Endodermal cell (in vitro differentiated cells): ENCODE results near the gene FADS2. TPM values are rescaled to one million over a fixed set of nuclear protein-coding genes. Genes with fewer than 3 reads are reported as not detected.

Experiments used
- DNase-seq: peaks from one replicate; pipeline ENCODE4 v3.0.0-alpha.2; 2017
- H3K27ac ChIP-seq: 2 replicates; pipeline ENCODE4 v1.5.1; 2013; ENCODE audit warnings: mild to moderate bottlenecking, low read depth, low read length, moderate library complexity
- H3K27me3 ChIP-seq: 2 replicates; pipeline ENCODE4 v1.6.1; 2013; ENCODE audit warnings: mild to moderate bottlenecking, low read length, moderate library complexity; ENCODE audit not compliant: insufficient read depth, control insufficient read depth, poor library complexity, severe bottlenecking
- H3K36me3 ChIP-seq: 2 replicates; pipeline ENCODE4 v1.7.0; 2013; ENCODE audit warnings: mild to moderate bottlenecking, low read length, moderate library complexity; ENCODE audit not compliant: control insufficient read depth, insufficient read depth
- H3K4me1 ChIP-seq: one replicate; pipeline ENCODE4 v1.7.0; 2013; ENCODE audit warnings: low read length; ENCODE audit not compliant: control insufficient read depth, insufficient read depth
- H3K4me3 ChIP-seq: 2 replicates; pipeline ENCODE4 v1.5.1; 2013; ENCODE audit warnings: mild to moderate bottlenecking, low read length, moderate library complexity
- H3K9ac ChIP-seq: 2 replicates; pipeline ENCODE4 v1.6.1; 2013; ENCODE audit warnings: mild to moderate bottlenecking, low read length, moderate library complexity; ENCODE audit not compliant: poor library complexity, severe bottlenecking; ENCODE audit errors: extremely low read depth
- H3K9me3 ChIP-seq: 2 replicates; pipeline ENCODE4 v1.6.1; 2013; ENCODE audit warnings: mild to moderate bottlenecking, low read length, moderate library complexity; ENCODE audit not compliant: control insufficient read depth
- H3K27ac Mint-ChIP-seq: 2 replicates; pipeline ENCODE4 v1.8.0; 2020; ENCODE audit warnings: mixed read lengths
- H3K27me3 Mint-ChIP-seq: 2 replicates; pipeline ENCODE4 v1.8.0; 2021; ENCODE audit warnings: mild to moderate bottlenecking, mixed read lengths; ENCODE audit not compliant: insufficient read depth
- H3K36me3 Mint-ChIP-seq: 2 replicates; pipeline ENCODE4 v1.8.0; 2020; ENCODE audit warnings: low read depth, mixed read lengths
- H3K4me1 Mint-ChIP-seq: 2 replicates; pipeline ENCODE4 v1.8.0; 2020; ENCODE audit warnings: mixed read lengths
- H3K4me3 Mint-ChIP-seq: 2 replicates; pipeline ENCODE4 v1.8.0; 2020; ENCODE audit warnings: mild to moderate bottlenecking, moderate library complexity, mixed read lengths
- H3K9me3 Mint-ChIP-seq: 2 replicates; pipeline ENCODE4 v1.8.0; 2020; ENCODE audit warnings: mild to moderate bottlenecking, mixed read lengths
- CTCF ChIP-seq: fragments of 200-600 bp; sonication (generic); conservative IDR thresholded peaks from 2 replicates; pipeline ENCODE4 v1.5.0; 2021; ENCODE audit warnings: antibody characterized with exemption, mild to moderate bottlenecking
- WGBS, 2 experiments: methylation state at CpG; one replicate each; pipeline versions ENCODE4 v1.1.5 to v1.1.7; 2013; ENCODE audit warnings: missing lambda C conversion rate in 2 of 2, mixed read lengths in 1 of 2; ENCODE audit not compliant: insufficient coverage in 1 of 2, insufficient read length in 1 of 2; 5-methylcytosine and 5-hydroxymethylcytosine counted together
- total RNA-seq, 2 donors: library from RNA; stranded (reverse); fragmentation: NEBNext Ultra II Directional in 1 of 2; extraction: Animal tissue kit (Norgen Biotek cat#: 25700) in 1 of 2; gene quantifications; 2 replicates in 1 of 2; 3 replicates in 1 of 2; pipeline ENCODE4 v1.2.1, GENCODE V29; 2021

FADS2 gene
- total RNA-seq, 2 donors from 2014 or later, result 344 to 381 TPM

- Histone ChIP-seq H3K9me3 (no peaks in the 10 kb centered on the region), H3K4me1 (no peaks in the 10 kb centered on the region), H3K27me3 (no peaks in the 10 kb centered on the region), H3K36me3 (no peaks in the 10 kb centered on the region), H3K9ac (no peak overlapping the region), H3K4me3 (no peak overlapping the region), H3K27ac (no peak overlapping the region)
- no peak overlapping the region for H3K4me3 Mint-ChIP-seq
- H3K27ac Mint-ChIP-seq, result no peak overlapping the region
- 92 to 94% methylated on average over 10 of the region's 10 CpGs for WGBS, 2 experiments
- no peak for DNase-seq
- peaks cover 6% of the 10 kb centered on the region for H3K4me1 Mint-ChIP-seq
- H3K9me3 Mint-ChIP-seq, result no peaks in the 10 kb centered on the region
- TF ChIP-seq CTCF, result peak; percentile 25
- H3K27me3 Mint-ChIP-seq, result no peaks in the 10 kb centered on the region
- peaks cover 6% of the 10 kb centered on the region for H3K36me3 Mint-ChIP-seq
Observed at GRCh38 chr11:61901397-61901796, 73.3 kb downstream of the FADS2 start.

GRCh38 chr11:61902313-61902712, 74.2 kb downstream of the FADS2 start:
- H3K27me3 Mint-ChIP-seq, result no peaks in the 10 kb centered on the region

GRCh38 chr11:61903845-61904244, 75.7 kb downstream of the FADS2 start:
- 89% methylated on average over 1 to 3 of the region's 3 CpGs for WGBS, 2 experiments
- Histone ChIP-seq H3K27ac (no peak overlapping the region), H3K9ac (no peak overlapping the region), H3K9me3 (no peaks in the 10 kb centered on the region), H3K4me1 (peaks cover 9% of the 10 kb centered on the region), H3K36me3 (no peaks in the 10 kb centered on the region), H3K27me3 (no peaks in the 10 kb centered on the region), H3K4me3 (no peak overlapping the region)
- H3K9me3 Mint-ChIP-seq, result no peaks in the 10 kb centered on the region
- no peak for DNase-seq
- peaks cover 6% of the 10 kb centered on the region for H3K4me1 Mint-ChIP-seq
- H3K36me3 Mint-ChIP-seq, result peaks cover 12% of the 10 kb centered on the region
- no peak for TF ChIP-seq CTCF
- H3K27ac Mint-ChIP-seq, result no peak overlapping the region
- H3K27me3 Mint-ChIP-seq, result no peaks in the 10 kb centered on the region
- no peak overlapping the region for H3K4me3 Mint-ChIP-seq

More at GRCh38 chr11:61902313-61902712, 74.2 kb downstream of the FADS2 start:
- H3K9me3 ChIP-seq, result no peaks in the 10 kb centered on the region
- no peaks in the 10 kb centered on the region for H3K9me3 Mint-ChIP-seq
- no peak overlapping the region for H3K9ac ChIP-seq
- peaks cover 6% of the 10 kb centered on the region for H3K4me1 Mint-ChIP-seq
- H3K36me3 ChIP-seq, result no peaks in the 10 kb centered on the region
- no peak overlapping the region for H3K4me3 ChIP-seq
- no peak overlapping the region for H3K27ac Mint-ChIP-seq
- H3K4me1 ChIP-seq, result peaks cover 5% of the 10 kb centered on the region
- peaks cover 10% of the 10 kb centered on the region for H3K36me3 Mint-ChIP-seq
- no peak for TF ChIP-seq CTCF
- no peak overlapping the region for H3K27ac ChIP-seq
- no peak overlapping the region for H3K4me3 Mint-ChIP-seq
- DNase-seq, result no peak
- WGBS, 2 experiments, result 88 to 97% methylated on average over 4 to 11 of the region's 11 CpGs
- no peaks in the 10 kb centered on the region for H3K27me3 ChIP-seq
